Peyer's patch (tissue), 4 donors: Measurements from ENCODE around the gene ENOX2. TPM values are rescaled to one million over a fixed set of nuclear protein-coding genes. Genes with fewer than 3 reads are reported as not detected.

ENCODE experiments used
- DNase-seq, 3 donors: peaks; one replicate each; pipeline ENCODE4 v3.0.0-alpha.2; 2017 to 2019
- H3K27ac ChIP-seq, 4 donors: fragments of 200-600 bp; sonication (generic); one replicate each; pipeline ENCODE4 v1.5.1; 2016 to 2019
- H3K27me3 ChIP-seq, 2 donors: fragments of 200-600 bp; sonication (generic); one replicate each; pipeline ENCODE4 v1.5.1; 2019
- H3K36me3 ChIP-seq, 3 donors: fragments of 200-600 bp; sonication (generic); one replicate each; pipeline ENCODE4 v1.5.1; 2016 to 2019
- H3K4me1 ChIP-seq, 4 donors: fragments of 200-600 bp; sonication (generic); one replicate each; pipeline ENCODE4 v1.5.1; 2016 to 2019
- H3K4me3 ChIP-seq, 4 donors: fragments of 200-600 bp; sonication (generic); 1 replicate in 3 of 4; 2 replicates in 1 of 4; pipeline ENCODE4 v1.5.1; 2016 to 2019; ENCODE audit warnings: mild to moderate bottlenecking in 1 of 4
- H3K9me3 ChIP-seq, 4 donors: fragments of 200-600 bp; sonication (generic); one replicate each; pipeline ENCODE4 v1.5.1; 2016 to 2019; ENCODE audit warnings: mild to moderate bottlenecking in 1 of 4
- CTCF ChIP-seq, 6 experiments: fragments of 450-650 bp in 4 of 6; fragments of 200-600 bp in 2 of 6; sonication (generic) in 1 of 6; IDR thresholded peaks; one replicate each; pipeline ENCODE4 v1.5.1; 2017 to 2019; ENCODE audit warnings: antibody characterized with exemption in 6 of 6, mild to moderate bottlenecking in 3 of 6, moderate library complexity in 1 of 6
- POLR2A ChIP-seq, 2 donors: fragments of 450-650 bp; IDR thresholded peaks; one replicate each; pipeline ENCODE4 v1.5.1; 2017; ENCODE audit warnings: antibody characterized with exemption in 2 of 2, mild to moderate bottlenecking in 2 of 2, moderate library complexity in 2 of 2
- total RNA-seq, 4 donors: library from RNA; depleted of rRNA; stranded (reverse); fragments of >200 nt; gene quantifications; one replicate each; pipeline ENCODE4 v1.1.0, GENCODE V29; 2016

The ENOX2 gene
- total RNA-seq, 4 donors from 2014 or later = 4.7 to 12.4 (median 9.8) TPM

GRCh38 chrX:130869239-130869638 is 33.8 kb downstream of the ENOX2 start:
- no peaks in the 10 kb centered on the region for H3K4me1 ChIP-seq
- H3K9me3 ChIP-seq = no peaks in the 10 kb centered on the region
- no peak overlapping the region for H3K4me3 ChIP-seq
- H3K36me3 ChIP-seq = no peaks in the 10 kb centered on the region
- TF ChIP-seq POLR2A (IDR thresholded peaks at IDR 0.05) (no peak), CTCF (IDR thresholded peaks at IDR 0.05) (no peak)
- no peak overlapping the region for H3K27ac ChIP-seq
- H3K27me3 ChIP-seq = no peaks in the 10 kb centered on the region
- DNase-seq = no peak

- no peaks in the 10 kb centered on the region for H3K9me3 ChIP-seq
- H3K4me3 ChIP-seq = no peak overlapping the region
- TF ChIP-seq POLR2A (IDR thresholded peaks at IDR 0.05) (no peak), CTCF (IDR thresholded peaks at IDR 0.05) (no peak)
- no peak overlapping the region for H3K27ac ChIP-seq
- no peak for DNase-seq
- H3K27me3 ChIP-seq = no peaks in the 10 kb centered on the region
- no peaks in the 10 kb centered on the region for H3K36me3 ChIP-seq
- H3K4me1 ChIP-seq = no peaks in the 10 kb centered on the region
Measured at GRCh38 chrX:130861462-130861861, 41.5 kb downstream of the ENOX2 start.

GRCh38 chrX:130857207-130857606 is 45.8 kb downstream of the ENOX2 start:
- Histone ChIP-seq H3K36me3 (no peaks in the 10 kb centered on the region), H3K9me3 (no peaks in the 10 kb centered on the region), H3K27me3 (no peaks in the 10 kb centered on the region), H3K4me3 (no peak overlapping the region), H3K27ac (no peak overlapping the region), H3K4me1 (no peaks in the 10 kb centered on the region)
- DNase-seq = no peak
- no peak for TF ChIP-seq CTCF (IDR thresholded peaks at IDR 0.05)
- TF ChIP-seq POLR2A (IDR thresholded peaks at IDR 0.05) = no peak

GRCh38 chrX:130851569-130851968 is 51.4 kb downstream of the ENOX2 start:
- H3K36me3 ChIP-seq = no peaks in the 10 kb centered on the region
- TF ChIP-seq CTCF (IDR thresholded peaks at IDR 0.05) (no peak), POLR2A (IDR thresholded peaks at IDR 0.05) (no peak)
- no peaks in the 10 kb centered on the region for H3K4me1 ChIP-seq
- H3K4me3 ChIP-seq = no peak overlapping the region
- H3K27me3 ChIP-seq = no peaks in the 10 kb centered on the region
- no peak overlapping the region for H3K27ac ChIP-seq
- no peaks in the 10 kb centered on the region for H3K9me3 ChIP-seq
- DNase-seq = no peak

GRCh38 chrX:130848763-130849162 is 54.2 kb downstream of the ENOX2 start:
- no peaks in the 10 kb centered on the region for H3K27me3 ChIP-seq
- no peak for TF ChIP-seq CTCF (IDR thresholded peaks at IDR 0.05)
- TF ChIP-seq POLR2A (IDR thresholded peaks at IDR 0.05) = no peak
- no peak for DNase-seq
- H3K27ac ChIP-seq = no peak overlapping the region
- no peaks in the 10 kb centered on the region for H3K36me3 ChIP-seq
- no peaks in the 10 kb centered on the region for H3K9me3 ChIP-seq
- no peak overlapping the region for H3K4me3 ChIP-seq
- H3K4me1 ChIP-seq = no peaks in the 10 kb centered on the region

- Histone ChIP-seq H3K36me3 (no peaks in the 10 kb centered on the region), H3K27ac (no peak overlapping the region), H3K9me3 (no peaks in the 10 kb centered on the region), H3K4me1 (no peaks in the 10 kb centered on the region), H3K4me3 (no peak overlapping the region), H3K27me3 (no peaks in the 10 kb centered on the region)
- DNase-seq = no peak
- TF ChIP-seq CTCF (IDR thresholded peaks at IDR 0.05) = no peak
- TF ChIP-seq POLR2A (IDR thresholded peaks at IDR 0.05) = no peak
Measured at GRCh38 chrX:130846746-130847145, 56.3 kb downstream of the ENOX2 start.
